CD4-positive, alpha-beta T cell treated with Interferon gamma for 1 hour (primary cell): ENCODE data around the gene OOSP4B.
"Not testable (repeated sequence)": the region's sequence is repeated elsewhere in the genome, so short reads cannot be mapped to it uniquely, and the experiment has no call there.

Experiments
- DNase-seq: peaks from one replicate; pipeline ENCODE4 v3.0.0-alpha.2; 2020

Gene OOSP4B

GRCh38 chr11:60016881-60017280 lies at the start of gene OOSP4B:
Gene OOSP4B (plus strand): TSS chr11:60017181.
- DNase-seq: no peak

- no peak for DNase-seq
Observed at GRCh38 chr11:59967677-59968394, 49.1 kb upstream of the OOSP4B start.

- no peak for DNase-seq
Observed at GRCh38 chr11:59968395-59968783, 48.6 kb upstream of the OOSP4B start.

GRCh38 chr11:59973097-59973496 lies 43.9 kb upstream of the OOSP4B start:
- no peak for DNase-seq

- no peak for DNase-seq
Observed at GRCh38 chr11:59981106-59981770, 35.7 kb upstream of the OOSP4B start.

GRCh38 chr11:59982037-59982436 lies 34.9 kb upstream of the OOSP4B start:
- not testable (repeated sequence) for DNase-seq

- no peak for DNase-seq
Observed at GRCh38 chr11:59983212-59983611, 33.8 kb upstream of the OOSP4B start.

GRCh38 chr11:59984368-59984767 lies 32.6 kb upstream of the OOSP4B start:
- no peak for DNase-seq

- DNase-seq: no peak
Observed at GRCh38 chr11:59990421-59990820, 26.6 kb upstream of the OOSP4B start.

- no peak for DNase-seq
Observed at GRCh38 chr11:59992425-59992824, 24.6 kb upstream of the OOSP4B start.

- no peak for DNase-seq
Observed at GRCh38 chr11:59997800-59998199, 19.2 kb upstream of the OOSP4B start.

- no peak for DNase-seq
Observed at GRCh38 chr11:59999691-60000090, 17.3 kb upstream of the OOSP4B start.

- no peak for DNase-seq
Observed at GRCh38 chr11:60003729-60004128, 13.3 kb upstream of the OOSP4B start.

GRCh38 chr11:60005360-60005759 lies 11.6 kb upstream of the OOSP4B start:
- no peak for DNase-seq

- DNase-seq: no peak
Observed at GRCh38 chr11:60018058-60018457, 1.1 kb downstream of the OOSP4B start.

GRCh38 chr11:60020376-60020775 lies 3.4 kb downstream of the OOSP4B start:
- DNase-seq: not testable (repeated sequence)

GRCh38 chr11:60029015-60029632 lies 12.1 kb downstream of the OOSP4B start:
- DNase-seq: no peak

GRCh38 chr11:60040109-60040508 lies 23.1 kb downstream of the OOSP4B start, which contains the start of gene OOSP2:
Gene OOSP2 (plus strand): TSS chr11:60040409. CDS start chr11:60040460, 51 bp downstream.
- DNase-seq: no peak

- DNase-seq: not testable (repeated sequence)
Observed at GRCh38 chr11:60050422-60050821, 33.4 kb downstream of the OOSP4B start.

GRCh38 chr11:60050839-60051238 lies 33.9 kb downstream of the OOSP4B start:
- not testable (repeated sequence) for DNase-seq

GRCh38 chr11:60056349-60056969 lies 39.5 kb downstream of the OOSP4B start, which contains the start of gene MS4A3:
Gene MS4A3 (plus strand): TSS chr11:60056665. CDS start chr11:60061161, 4,496 bp downstream.
- DNase-seq: no peak

GRCh38 chr11:60059052-60059451 lies 42.1 kb downstream of the OOSP4B start:
- no peak for DNase-seq

- no peak for DNase-seq
Observed at GRCh38 chr11:60059521-60060240, 42.7 kb downstream of the OOSP4B start.
